Central memory CD4-positive, alpha-beta T cell (primary cell): ENCODE measurements around the gene MGMT.

Source experiments
- DNase-seq: peaks from one replicate; pipeline ENCODE4 v3.0.0; 2022

Gene MGMT

DNA sequence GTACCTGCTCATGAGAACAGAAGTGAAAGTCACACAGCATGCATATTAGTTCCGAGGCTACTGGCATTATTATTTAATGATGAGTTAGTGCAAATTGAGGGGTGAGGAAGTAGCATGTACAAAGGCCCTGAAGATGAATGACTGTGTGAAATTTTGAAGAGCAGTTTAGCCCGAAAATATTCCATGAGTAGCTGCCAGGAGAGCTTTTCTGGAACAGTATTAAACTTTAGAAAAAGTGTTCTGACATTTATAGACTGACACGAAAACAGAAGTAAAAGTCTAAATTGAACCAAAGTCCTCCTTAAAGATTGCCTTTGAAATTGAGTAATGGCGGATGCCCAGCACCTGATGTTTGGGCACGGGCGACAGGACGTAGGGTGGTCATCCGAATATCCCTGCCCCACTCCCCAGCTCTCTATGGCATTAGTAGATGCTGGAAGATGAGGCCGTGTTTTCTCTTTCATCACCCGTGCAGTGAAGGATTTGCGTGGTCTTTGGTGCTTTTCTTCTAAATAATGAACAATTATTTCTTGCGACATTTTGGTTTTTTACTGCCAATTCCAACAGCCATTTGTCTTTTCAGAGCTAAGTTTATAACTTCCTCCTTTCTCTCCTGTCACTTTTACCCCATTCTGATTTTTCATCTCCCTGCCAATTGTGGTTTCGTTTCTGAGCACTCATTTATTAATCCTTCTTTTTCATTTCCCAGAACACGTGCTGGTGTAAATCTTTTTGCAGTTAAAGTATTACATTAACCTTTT is 192.6 kb downstream of the MGMT start:
- DNase-seq, result no peak

GRCh38 chr10:129660569-129660968 is 193.5 kb downstream of the MGMT start:
- DNase-seq, result no peak

- DNase-seq, result no peak
Measured at GRCh38 chr10:129662426-129662825, 195.4 kb downstream of the MGMT start.

DNA sequence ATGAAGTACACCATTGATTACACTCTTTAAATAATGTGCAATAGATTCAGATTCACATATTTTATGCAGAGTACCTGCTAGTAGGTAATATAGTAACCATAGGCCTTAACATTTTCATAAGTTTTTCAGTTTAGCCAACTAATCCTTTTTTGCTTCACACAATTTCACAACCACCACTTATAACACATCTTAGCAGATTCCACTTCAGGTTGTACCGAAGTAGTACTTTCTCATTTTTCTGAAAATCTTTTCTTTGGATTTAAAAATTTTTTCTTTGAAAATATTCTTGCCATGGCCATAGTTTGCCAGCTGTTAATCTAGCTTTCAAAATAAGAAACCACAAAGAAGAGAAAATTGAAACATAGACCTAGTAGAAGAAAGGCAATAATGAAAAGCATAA is 203.1 kb downstream of the MGMT start:
- no peak for DNase-seq

- DNase-seq, result no peak
Measured at GRCh38 chr10:129673292-129673691, 206.3 kb downstream of the MGMT start.

DNA sequence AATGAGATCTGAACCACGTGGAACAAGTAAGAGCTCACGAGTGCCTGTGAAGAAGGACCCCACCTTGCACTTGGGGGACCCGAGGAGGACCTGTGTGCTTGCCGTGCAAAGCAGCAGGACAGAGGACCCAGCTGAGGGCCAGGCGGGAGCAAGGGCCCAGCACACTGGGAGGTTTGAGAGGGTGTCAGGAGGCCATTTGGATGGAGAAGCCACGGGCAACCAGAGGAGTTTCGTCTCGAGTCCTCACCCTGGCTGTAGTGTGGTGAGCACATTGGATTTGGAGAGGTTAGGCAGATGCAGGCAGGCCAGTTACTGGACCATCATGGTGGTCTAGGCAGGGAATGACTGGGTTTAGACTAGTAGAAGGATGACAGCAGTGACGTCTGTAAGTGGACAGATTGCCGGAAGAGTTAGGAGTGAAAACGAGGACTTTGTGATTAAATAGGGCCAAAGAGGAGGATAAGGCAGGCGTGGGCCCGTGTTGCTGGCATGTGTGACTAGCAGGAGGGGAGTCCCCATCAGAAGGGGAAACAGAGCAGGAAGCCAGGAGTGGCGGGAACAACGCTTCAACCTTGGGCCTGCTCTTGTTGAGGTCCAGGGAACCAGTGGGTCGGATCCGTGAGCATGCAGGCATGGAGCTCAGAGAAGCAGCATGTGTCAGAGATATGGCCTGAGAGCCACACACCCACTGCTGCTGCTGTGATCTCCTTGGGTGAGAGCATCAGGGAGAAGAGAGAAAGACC is 208.2 kb downstream of the MGMT start:
- no peak for DNase-seq

DNA sequence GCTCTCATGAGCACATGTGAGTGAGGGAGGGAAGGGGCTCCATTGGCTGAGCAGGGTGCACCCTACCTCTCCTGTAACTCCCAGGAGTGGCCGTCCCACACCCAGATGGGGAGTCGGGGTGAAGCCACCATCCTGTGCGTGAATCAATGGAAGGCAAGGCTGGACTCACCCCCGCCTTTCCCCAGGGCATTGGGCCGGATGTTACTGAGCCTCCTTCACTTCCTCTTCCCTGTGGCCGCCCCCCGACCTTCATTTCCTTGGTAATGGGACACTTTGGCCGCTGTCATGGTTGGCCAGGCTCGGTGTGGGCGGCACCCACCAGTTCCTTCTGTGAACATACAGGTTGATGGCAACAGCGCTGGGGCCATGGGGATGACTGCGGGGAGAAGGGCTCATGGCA is 209.0 kb downstream of the MGMT start:
- DNase-seq, result no peak

DNA sequence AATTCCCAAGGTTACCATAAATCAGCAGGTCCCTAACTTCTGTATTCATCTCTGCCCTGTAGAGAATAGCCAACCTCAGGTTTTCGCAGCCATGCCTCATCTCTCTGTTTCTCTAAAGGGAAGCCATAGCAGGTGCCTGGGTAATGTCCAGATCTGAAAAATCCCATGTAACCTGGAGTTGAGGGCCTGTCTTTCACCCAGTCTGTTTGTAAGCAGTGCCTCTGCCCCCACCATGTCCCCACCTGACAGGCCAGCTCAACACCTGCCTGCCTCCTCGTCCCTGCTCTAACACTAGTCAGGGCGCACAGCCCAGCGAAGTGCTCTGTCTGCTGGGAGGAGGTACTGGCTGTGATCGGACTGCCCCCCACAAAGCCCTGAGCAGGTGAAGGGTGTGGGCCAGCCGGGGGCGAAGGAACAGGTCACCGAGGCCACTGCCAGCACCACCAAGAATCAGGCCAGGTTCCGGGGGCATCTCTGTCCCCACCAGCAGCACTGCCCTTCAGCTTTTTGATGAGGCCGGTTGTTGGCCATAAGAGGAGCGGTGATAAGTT is 210.4 kb downstream of the MGMT start:
- DNase-seq, result no peak

GRCh38 chr10:129678186-129678585 is 211.1 kb downstream of the MGMT start:
- no peak for DNase-seq

DNA sequence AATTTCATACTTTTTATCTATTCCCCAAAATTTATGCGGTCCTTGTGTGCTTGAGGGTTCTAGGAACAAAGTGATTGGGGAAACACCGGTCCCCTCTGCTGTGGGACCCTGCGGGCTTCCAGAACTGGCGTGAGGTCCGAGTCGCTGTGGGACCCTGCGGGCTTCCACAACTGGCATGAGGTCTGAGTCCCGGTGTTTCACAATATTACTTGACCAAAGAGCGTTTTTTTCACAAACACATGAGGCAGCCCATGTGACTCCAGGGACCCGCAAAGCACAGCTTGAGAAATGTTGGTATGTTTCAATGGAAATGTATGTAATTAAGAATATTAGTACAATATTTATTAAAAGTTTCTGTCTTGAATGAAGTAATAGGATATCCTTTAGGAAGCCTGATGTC is 212.2 kb downstream of the MGMT start:
- DNase-seq, result no peak

DNA sequence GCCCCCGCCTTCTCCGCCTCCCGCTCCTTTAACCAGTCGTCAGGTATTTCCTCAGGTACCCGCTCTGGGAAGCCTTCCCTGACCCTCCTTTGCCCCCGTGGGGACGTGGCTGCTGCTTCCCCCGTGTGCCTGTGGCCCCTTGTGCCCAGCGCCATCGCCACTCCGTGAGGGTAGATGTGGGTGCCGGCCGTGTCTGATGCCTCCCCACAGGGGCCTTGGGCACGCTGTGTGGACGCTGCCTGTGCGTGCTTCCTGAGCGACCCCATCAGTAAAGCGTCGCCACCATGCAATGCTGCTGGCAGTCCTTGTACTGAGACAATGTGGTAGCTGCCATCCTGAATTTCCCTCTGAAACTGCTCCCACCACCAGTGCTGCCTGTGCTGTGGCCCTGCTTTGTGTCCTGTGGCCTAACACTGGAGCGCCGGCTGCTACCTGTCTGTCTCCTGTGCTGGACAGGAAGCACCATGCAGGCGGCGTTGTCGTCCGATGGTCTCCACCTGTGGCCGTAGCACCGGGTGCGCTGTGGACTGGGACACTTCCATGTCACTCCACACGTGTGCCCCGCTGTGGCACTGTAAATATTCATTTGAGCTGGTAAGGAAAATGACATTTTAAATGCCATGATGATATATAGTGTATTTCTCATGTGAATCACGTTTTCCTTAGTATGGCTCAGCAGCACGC is 213.8 kb downstream of the MGMT start:
- DNase-seq, result no peak

DNA sequence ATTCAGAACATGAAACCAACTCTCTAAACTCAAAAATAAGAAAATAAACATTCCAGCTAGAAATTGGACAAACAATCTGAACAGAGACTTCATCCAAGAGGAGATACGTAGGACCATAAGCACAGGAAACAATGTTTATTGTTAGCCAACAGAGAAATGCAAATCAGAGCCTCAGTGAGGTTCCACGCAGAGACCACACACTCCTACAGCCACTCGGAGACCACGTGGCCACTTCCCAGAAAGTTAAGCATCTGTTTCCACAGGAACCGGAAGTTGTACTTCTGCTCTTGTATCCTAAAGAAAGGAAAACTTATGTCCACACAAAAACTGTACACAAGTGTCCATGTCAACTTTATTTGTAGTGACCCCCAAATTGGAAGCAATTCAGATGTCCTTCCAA is 214.8 kb downstream of the MGMT start:
- DNase-seq, result no peak

DNA sequence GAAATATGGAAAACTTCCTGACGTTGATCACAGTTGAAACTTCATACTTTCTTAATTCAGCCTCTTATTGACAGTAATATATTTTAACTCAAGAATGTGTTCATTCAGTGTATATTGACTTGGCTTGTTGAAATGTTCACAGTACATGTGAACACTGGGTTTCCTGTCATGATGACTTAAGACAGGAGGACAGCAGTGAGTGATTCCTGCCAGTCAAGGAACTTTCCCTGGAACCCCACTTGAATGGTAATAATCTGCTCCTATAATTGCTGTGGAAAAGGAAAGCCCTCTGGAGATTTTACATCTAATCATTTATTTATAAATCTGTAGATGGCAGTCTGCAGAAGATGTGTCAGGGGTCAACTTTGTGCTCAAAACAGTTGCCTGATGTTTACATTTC is 216.5 kb downstream of the MGMT start:
- no peak for DNase-seq

GRCh38 chr10:129683920-129684319 is 216.9 kb downstream of the MGMT start:
- DNase-seq, result no peak

DNA sequence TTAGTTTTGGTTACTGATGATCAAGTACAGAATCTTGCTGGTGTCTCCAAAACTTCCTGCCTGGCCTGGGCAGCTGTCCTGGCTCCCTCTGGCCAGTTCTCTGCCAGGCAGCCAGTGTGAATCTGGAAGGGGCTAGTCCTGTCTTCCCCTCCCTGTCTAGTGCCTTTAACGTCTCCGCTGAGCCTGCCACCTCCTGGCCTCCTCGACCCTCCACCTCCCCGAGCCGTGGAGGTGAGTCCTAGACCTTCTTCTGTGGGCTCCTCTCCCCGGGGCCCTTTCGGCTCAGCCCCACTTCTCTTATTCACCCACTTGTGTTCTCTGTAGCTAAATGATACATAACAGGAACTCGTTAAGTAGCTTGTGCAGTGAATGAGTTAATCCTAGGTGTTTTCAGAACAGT is 218.2 kb downstream of the MGMT start:
- DNase-seq, result no peak

- DNase-seq, result no peak
Measured at GRCh38 chr10:129689671-129690071, 222.6 kb downstream of the MGMT start.

- no peak for DNase-seq
Measured at GRCh38 chr10:129690248-129691070, 223.4 kb downstream of the MGMT start.

DNA sequence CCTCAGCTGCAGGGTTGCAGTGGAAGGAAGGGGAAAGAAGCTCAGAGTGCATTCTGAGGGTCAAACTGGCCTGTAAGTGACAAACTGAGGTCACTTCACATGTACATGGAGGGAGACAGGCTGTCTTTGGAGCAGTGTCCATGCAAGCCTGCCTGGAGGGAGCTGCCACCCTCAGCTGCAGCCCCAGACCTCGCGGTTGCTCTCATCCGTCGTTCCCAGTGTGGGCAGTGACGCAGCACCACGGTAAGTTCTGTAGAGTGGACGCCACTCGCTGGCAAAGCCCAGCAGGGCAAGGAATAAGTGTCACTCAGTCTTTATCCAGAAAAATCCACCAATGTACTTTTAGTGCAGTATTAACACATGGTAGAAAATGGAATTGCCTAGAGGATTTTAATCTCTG is 225.7 kb downstream of the MGMT start:
- no peak for DNase-seq

GRCh38 chr10:129693382-129693781 is 226.3 kb downstream of the MGMT start:
- DNase-seq, result no peak

DNA sequence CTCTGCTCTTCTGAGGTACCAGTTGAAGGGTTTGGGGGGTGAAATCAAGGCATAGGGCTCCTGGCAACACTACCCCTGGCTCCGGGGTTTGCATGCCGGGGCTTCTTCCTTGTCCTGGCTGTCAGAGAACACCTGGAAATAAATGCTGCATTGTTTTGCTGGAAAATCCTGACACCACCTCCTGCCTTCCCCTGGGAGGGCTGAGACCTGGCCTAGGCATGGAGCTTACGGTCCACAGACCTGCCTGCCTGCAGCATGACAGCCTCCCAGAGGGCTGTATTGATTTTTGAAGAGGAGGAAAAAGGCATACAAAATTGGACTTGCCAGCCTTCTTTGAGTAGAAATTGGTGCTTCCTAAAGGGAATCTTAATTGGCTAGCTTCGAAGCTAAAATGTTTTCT is 227.1 kb downstream of the MGMT start:
- no peak for DNase-seq

- DNase-seq, result no peak
Measured at GRCh38 chr10:129694691-129695243, 227.7 kb downstream of the MGMT start.

- DNase-seq, result no peak
Measured at GRCh38 chr10:129695671-129696070, 228.6 kb downstream of the MGMT start.
